ENCODE results near the gene STOML3. TPM values are rescaled to one million over a fixed set of nuclear protein-coding genes. Genes with fewer than 3 reads are reported as not detected.

The STOML3 gene
- total RNA-seq: not detected

GRCh38 chr13:38990693-38991092 lies at the start of gene STOML3:
TSS of gene STOML3 (minus strand) at chr13:38990831. CDS start at chr13:38990721, 110 bp downstream.
- Mint-ChIP-seq H3K4me3 (no peak within 1 kb of the TSS), H3K36me3 (no peaks in the 10 kb centered on the region), H3K9me3 (no peaks in the 10 kb centered on the region), H3K4me1 (ENCODE audit: low read depth in 2 of 2) (no peaks in the 10 kb centered on the region), H3K27ac (no peak within 1 kb of the TSS), H3K27me3 (peaks cover 8 to 9% of the 10 kb centered on the region in 2 donors)
- DNase-seq (ENCODE audit: low spot score) (no peak), ATAC-seq (no peak)

GRCh38 chr13:39040206-39040605 lies 49.6 kb upstream of the STOML3 start:
- Mint-ChIP-seq H3K36me3 (peaks cover 9% of the 10 kb centered on the region), H3K4me3 (no peak overlapping the region), H3K9me3 (no peaks in the 10 kb centered on the region), H3K27ac (peak overlapping the region; percentile 92 to 99), H3K27me3 (no peaks in the 10 kb centered on the region), H3K4me1 (ENCODE audit: low read depth in 2 of 2) (peaks cover 28 to 31% of the 10 kb centered on the region in 2 donors)
- no peak for ATAC-seq
- DNase-seq (ENCODE audit: low spot score): no peak

GRCh38 chr13:39039041-39039440 lies 48.4 kb upstream of the STOML3 start:
- no peak for DNase-seq (ENCODE audit: low spot score)
- Mint-ChIP-seq H3K9me3 (no peaks in the 10 kb centered on the region), H3K36me3 (peaks cover 9% of the 10 kb centered on the region), H3K4me3 (peak overlapping the region; percentile 90), H3K27me3 (no peaks in the 10 kb centered on the region), H3K27ac (peak overlapping the region; percentile 92 to 99), H3K4me1 (ENCODE audit: low read depth in 2 of 2) (peaks cover 30 to 42% of the 10 kb centered on the region in 2 donors)
- no peak for ATAC-seq

GRCh38 chr13:39038569-39039030 lies 48.0 kb upstream of the STOML3 start:
- peak; percentile 77 to 81 for ATAC-seq
- Mint-ChIP-seq H3K4me3 (peak overlapping the region; percentile 90), H3K9me3 (no peaks in the 10 kb centered on the region)

GRCh38 chr13:39037880-39038568 lies 47.4 kb upstream of the STOML3 start, which contains the start of the genes NHLRC3 and PROSER1:
TSS of gene NHLRC3 (plus strand) at chr13:39038456. CDS start at chr13:39038640, 184 bp downstream.
TSS of gene PROSER1 (minus strand) at chr13:39038089. CDS start at chr13:39037242, 847 bp downstream.
- peaks cover 30 to 45% of the 10 kb centered on the region in 2 donors for H3K4me1 Mint-ChIP-seq (ENCODE audit: low read depth in 2 of 2)
- no peaks in the 10 kb centered on the region for H3K9me3 Mint-ChIP-seq
- H3K27ac Mint-ChIP-seq: peak within 1 kb of the TSS; percentile 92 to 99
- H3K4me3 Mint-ChIP-seq: peak within 1 kb of the TSS; percentile 90
- peaks cover 9% of the 10 kb centered on the region for H3K36me3 Mint-ChIP-seq
- DNase-seq (ENCODE audit: low spot score): peak; percentile 84
- no peaks in the 10 kb centered on the region for H3K27me3 Mint-ChIP-seq
- peak; percentile 83 to 90 for ATAC-seq

More at GRCh38 chr13:39038569-39039030, 48.0 kb upstream of the STOML3 start:
- Mint-ChIP-seq H3K4me1 (ENCODE audit: low read depth in 2 of 2) (peaks cover 30 to 45% of the 10 kb centered on the region in 2 donors), H3K27ac (peak overlapping the region; percentile 92 to 99), H3K36me3 (peaks cover 9% of the 10 kb centered on the region), H3K27me3 (no peaks in the 10 kb centered on the region)
- DNase-seq (ENCODE audit: low spot score): peak; percentile 69

GRCh38 chr13:39037410-39037879 lies 46.8 kb upstream of the STOML3 start:
- no peaks in the 10 kb centered on the region for H3K27me3 Mint-ChIP-seq
- ATAC-seq: no peak
- peak overlapping the region; percentile 90 for H3K4me3 Mint-ChIP-seq
- peaks cover 30 to 45% of the 10 kb centered on the region in 2 donors for H3K4me1 Mint-ChIP-seq (ENCODE audit: low read depth in 2 of 2)
- DNase-seq (ENCODE audit: low spot score): no peak
- H3K36me3 Mint-ChIP-seq: peaks cover 9% of the 10 kb centered on the region
- H3K9me3 Mint-ChIP-seq: no peaks in the 10 kb centered on the region
- H3K27ac Mint-ChIP-seq: peak overlapping the region; percentile 92 to 99

- DNase-seq (ENCODE audit: low spot score) (no peak), ATAC-seq (no peak)
- Mint-ChIP-seq H3K27ac (peak overlapping the region; percentile 92 to 94), H3K4me1 (ENCODE audit: low read depth in 2 of 2) (peaks cover 37 to 54% of the 10 kb centered on the region in 2 donors), H3K36me3 (peaks cover 9% of the 10 kb centered on the region), H3K9me3 (no peaks in the 10 kb centered on the region), H3K4me3 (peak overlapping the region; percentile 90), H3K27me3 (no peaks in the 10 kb centered on the region)
These were observed 45.6 kb upstream of the STOML3 start for GRCh38 chr13:39036212-39036611.

- Mint-ChIP-seq H3K9me3 (no peaks in the 10 kb centered on the region), H3K36me3 (peaks cover 9% of the 10 kb centered on the region), H3K4me3 (peak overlapping the region; percentile 90), H3K27me3 (no peaks in the 10 kb centered on the region), H3K27ac (peak overlapping the region; percentile 92 to 94), H3K4me1 (ENCODE audit: low read depth in 2 of 2) (peaks cover 35 to 51% of the 10 kb centered on the region in 2 donors)
- ATAC-seq (no peak), DNase-seq (ENCODE audit: low spot score) (no peak)
These were observed 45.2 kb upstream of the STOML3 start for GRCh38 chr13:39035799-39036198.

- Mint-ChIP-seq H3K9me3 (no peaks in the 10 kb centered on the region), H3K36me3 (peaks cover 9% of the 10 kb centered on the region), H3K4me1 (ENCODE audit: low read depth in 2 of 2) (peaks cover 34 to 49% of the 10 kb centered on the region in 2 donors), H3K27me3 (no peaks in the 10 kb centered on the region), H3K4me3 (peak overlapping the region; percentile 90), H3K27ac (peak overlapping the region; percentile 92 to 94)
- no peak for ATAC-seq
- DNase-seq (ENCODE audit: low spot score): no peak
These were observed 44.6 kb upstream of the STOML3 start for GRCh38 chr13:39035204-39035603.

- H3K4me1 Mint-ChIP-seq (ENCODE audit: low read depth in 2 of 2): peaks cover 30 to 49% of the 10 kb centered on the region in 2 donors
- no peaks in the 10 kb centered on the region for H3K27me3 Mint-ChIP-seq
- no peaks in the 10 kb centered on the region for H3K9me3 Mint-ChIP-seq
- no peak overlapping the region for H3K27ac Mint-ChIP-seq
- peak overlapping the region; percentile 39 for H3K4me3 Mint-ChIP-seq
- ATAC-seq (no peak), DNase-seq (ENCODE audit: low spot score) (no peak)
- peaks cover 9% of the 10 kb centered on the region for H3K36me3 Mint-ChIP-seq
These were observed 43.5 kb upstream of the STOML3 start for GRCh38 chr13:39034085-39034484.

GRCh38 chr13:39032150-39032549 lies 41.5 kb upstream of the STOML3 start:
- H3K9me3 Mint-ChIP-seq: no peaks in the 10 kb centered on the region
- no peaks in the 10 kb centered on the region for H3K27me3 Mint-ChIP-seq
- H3K4me1 Mint-ChIP-seq (ENCODE audit: low read depth in 2 of 2): peaks cover 25 to 43% of the 10 kb centered on the region in 2 donors
- no peak for ATAC-seq
- H3K27ac Mint-ChIP-seq: no peak overlapping the region
- peaks cover 15% of the 10 kb centered on the region for H3K36me3 Mint-ChIP-seq
- no peak for DNase-seq (ENCODE audit: low spot score)
- H3K4me3 Mint-ChIP-seq: no peak overlapping the region

- DNase-seq (ENCODE audit: low spot score) (no peak), ATAC-seq (no peak)
- H3K9me3 Mint-ChIP-seq: no peaks in the 10 kb centered on the region
- H3K36me3 Mint-ChIP-seq: peaks cover 17% of the 10 kb centered on the region
- peaks cover 0 to 12% of the 10 kb centered on the region in 2 donors for H3K4me1 Mint-ChIP-seq (ENCODE audit: low read depth in 2 of 2)
- no peak overlapping the region for H3K4me3 Mint-ChIP-seq
- no peak overlapping the region for H3K27ac Mint-ChIP-seq
- H3K27me3 Mint-ChIP-seq: no peaks in the 10 kb centered on the region
These were observed 34.8 kb upstream of the STOML3 start for GRCh38 chr13:39025433-39025839.

- no peak for ATAC-seq
- DNase-seq (ENCODE audit: low spot score): no peak
- Mint-ChIP-seq H3K9me3 (no peaks in the 10 kb centered on the region), H3K27me3 (no peaks in the 10 kb centered on the region), H3K36me3 (peaks cover 19% of the 10 kb centered on the region), H3K4me3 (no peak overlapping the region), H3K4me1 (ENCODE audit: low read depth in 2 of 2) (peaks cover 3 to 12% of the 10 kb centered on the region in 2 donors), H3K27ac (no peak overlapping the region)
These were observed 33.1 kb upstream of the STOML3 start for GRCh38 chr13:39023761-39024160.

- no peak for ATAC-seq
These were observed 32.7 kb upstream of the STOML3 start for GRCh38 chr13:39023316-39023715.

More at GRCh38 chr13:39023316-39023715, 32.7 kb upstream of the STOML3 start:
- no peak for DNase-seq (ENCODE audit: low spot score)
- H3K27ac Mint-ChIP-seq: no peak overlapping the region
- H3K4me3 Mint-ChIP-seq: no peak overlapping the region
- H3K36me3 Mint-ChIP-seq: peaks cover 24% of the 10 kb centered on the region
- H3K4me1 Mint-ChIP-seq (ENCODE audit: low read depth in 2 of 2): peaks cover 8 to 16% of the 10 kb centered on the region in 2 donors
- H3K27me3 Mint-ChIP-seq: no peaks in the 10 kb centered on the region
- H3K9me3 Mint-ChIP-seq: no peaks in the 10 kb centered on the region

Data from natural killer cell treated with Interleukin-12 subunit alpha and Interleukin-12 subunit beta and Interleukin-15 and Interleukin-18, amount 100 ng/mL, for 72 hours (primary cell).